H1 (cell line): ENCODE measurements around the gene EEIG2. TPM values are rescaled to one million over a fixed set of nuclear protein-coding genes. Genes with fewer than 3 reads are reported as not detected.

Experiments used
- CHD2 ChIP-seq: IDR thresholded peaks from 2 replicates; pipeline ENCODE4 v1.6.1; 2012; ENCODE audit warnings: low read length, improper control_type of control experiment
- EGR1 ChIP-seq: IDR thresholded peaks from 2 replicates; pipeline ENCODE4 v1.6.1; 2011; ENCODE audit warnings: low read depth, low read length, borderline replicate concordance
- FOSL1 ChIP-seq: IDR thresholded peaks from 2 replicates; pipeline ENCODE4 v1.6.1; 2011; ENCODE audit warnings: mild to moderate bottlenecking, low read depth, low read length, moderate library complexity; ENCODE audit not compliant: insufficient read depth
- YY1 ChIP-seq: IDR thresholded peaks from 2 replicates; pipeline ENCODE4 v1.6.1; 2011; ENCODE audit warnings: low read depth, mild to moderate bottlenecking, low read length
- polyA plus RNA-seq, 7 experiments: library from polyadenylated mRNA; depleted of rRNA in 3 of 7; stranded (reverse) in 5 of 7; unstranded in 2 of 7; fragments of >200 nt in 5 of 7; fragments of 200-250 nt in 2 of 7; gene quantifications; 1 replicate in 5 of 7; 2 replicates in 1 of 7; 4 replicates in 1 of 7; pipeline versions ENCODE4 v1.2.1 to v1.2.3, GENCODE V29; 2011 to 2013; ENCODE audit warnings: missing spikeins in 2 of 7, mixed read lengths in 2 of 7
- total RNA-seq: library from RNA; stranded (reverse); fragmentation: NEBNext Ultra II Directional; extraction: Animal tissue kit (Norgen Biotek cat#: 25700); gene quantifications from 2 replicates; pipeline ENCODE4 v1.2.1, GENCODE V29; 2021

The EEIG2 gene
- total and polyA plus RNA-seq, 2 of the 8 experiments (the other 6 are each of a cell fraction or from before 2014, with no cell fraction given) = 6.1 to 20.1 TPM

DNA sequence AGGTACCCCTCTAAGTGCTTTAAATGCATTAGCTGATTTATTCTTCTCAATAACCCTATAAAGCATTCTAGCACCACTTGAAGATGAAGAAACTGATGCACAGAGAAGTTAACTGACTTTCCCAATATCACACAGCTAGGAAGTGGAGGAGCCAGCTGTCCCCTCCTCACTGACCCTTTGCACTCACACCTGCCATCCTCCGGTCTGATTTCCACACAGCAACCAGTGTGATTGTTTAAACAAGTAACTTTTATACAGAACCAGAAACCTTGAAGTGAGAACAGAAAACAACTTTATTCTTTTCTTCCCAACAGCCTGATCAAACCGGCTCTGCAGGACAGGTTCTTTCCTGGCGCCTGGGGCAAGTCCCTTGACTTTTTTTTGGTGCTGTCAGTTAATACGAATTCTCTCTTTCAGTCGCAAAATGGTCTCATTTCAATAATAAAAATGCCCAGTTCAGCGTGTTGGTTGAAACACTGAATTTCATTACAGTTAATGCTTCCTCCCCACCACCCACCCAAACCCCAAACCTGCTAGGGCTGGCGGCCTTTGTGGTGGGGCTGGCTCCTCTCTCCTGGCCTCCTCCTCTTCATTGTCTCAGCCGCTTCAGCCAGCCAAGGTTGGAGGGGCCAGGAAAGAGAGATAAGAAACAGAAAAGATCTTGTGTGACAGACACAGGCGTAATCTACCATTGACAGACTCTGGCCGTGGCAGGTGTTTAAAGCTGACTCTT is 26.4 kb upstream of the EEIG2 start (continued):
- no peak for TF ChIP-seq FOSL1
- no peak for TF ChIP-seq CHD2
- no peak for TF ChIP-seq YY1
- no peak for TF ChIP-seq EGR1
